ENCODE measurements around the gene MYT1. TPM values are rescaled to one million over a fixed set of nuclear protein-coding genes. Genes with fewer than 3 reads are reported as not detected.

MYT1 gene
- total RNA-seq, 1 experiment from 2014 or later: not detected

- Mint-ChIP-seq H3K9me3 (ENCODE audit: unreplicated experiment) (no peaks in the 10 kb centered on the region), H3K36me3 (ENCODE audit: insufficient read depth, unreplicated experiment) (peaks cover 7% of the 10 kb centered on the region), H3K27ac (ENCODE audit: low read depth, unreplicated experiment) (no peak overlapping the region), H3K4me1 (ENCODE audit: insufficient read depth, unreplicated experiment) (peaks cover 6% of the 10 kb centered on the region), H3K4me3 (ENCODE audit: unreplicated experiment) (no peak overlapping the region), H3K27me3 (ENCODE audit: insufficient read depth, unreplicated experiment) (peaks cover 80% of the 10 kb centered on the region)
- BruUV-seq (replicated peaks): no TSS peak
- TF ChIP-seq, protein P1, sequence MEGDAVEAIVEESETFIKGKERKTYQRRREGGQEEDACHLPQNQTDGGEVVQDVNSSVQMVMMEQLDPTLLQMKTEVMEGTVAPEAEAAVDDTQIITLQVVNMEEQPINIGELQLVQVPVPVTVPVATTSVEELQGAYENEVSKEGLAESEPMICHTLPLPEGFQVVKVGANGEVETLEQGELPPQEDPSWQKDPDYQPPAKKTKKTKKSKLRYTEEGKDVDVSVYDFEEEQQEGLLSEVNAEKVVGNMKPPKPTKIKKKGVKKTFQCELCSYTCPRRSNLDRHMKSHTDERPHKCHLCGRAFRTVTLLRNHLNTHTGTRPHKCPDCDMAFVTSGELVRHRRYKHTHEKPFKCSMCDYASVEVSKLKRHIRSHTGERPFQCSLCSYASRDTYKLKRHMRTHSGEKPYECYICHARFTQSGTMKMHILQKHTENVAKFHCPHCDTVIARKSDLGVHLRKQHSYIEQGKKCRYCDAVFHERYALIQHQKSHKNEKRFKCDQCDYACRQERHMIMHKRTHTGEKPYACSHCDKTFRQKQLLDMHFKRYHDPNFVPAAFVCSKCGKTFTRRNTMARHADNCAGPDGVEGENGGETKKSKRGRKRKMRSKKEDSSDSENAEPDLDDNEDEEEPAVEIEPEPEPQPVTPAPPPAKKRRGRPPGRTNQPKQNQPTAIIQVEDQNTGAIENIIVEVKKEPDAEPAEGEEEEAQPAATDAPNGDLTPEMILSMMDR (IDR thresholded peaks at IDR 0.05; ENCODE audit: unreplicated experiment): no peak
- DNase-seq (ENCODE audit: unreplicated experiment): no peak
- ChIA-PET CTCF (interaction anchor here (0.9 kb wide), 1 partner anchor 121 kb away, joined by 3 read pairs; no protein-coding TSS in a partner anchor), POLR2A (interaction anchor here (0.5 to 0.7 kb wide), 2 partner anchors 20 to 75 kb away, joined by 3 to 4 read pairs; no protein-coding TSS in a partner anchor)
- intact Hi-C loops (cut with micrococcal nuclease): no loop called here
Measured at GRCh38 chr20:64161356-64162238, 2.7 kb upstream of the MYT1 start.

DNA sequence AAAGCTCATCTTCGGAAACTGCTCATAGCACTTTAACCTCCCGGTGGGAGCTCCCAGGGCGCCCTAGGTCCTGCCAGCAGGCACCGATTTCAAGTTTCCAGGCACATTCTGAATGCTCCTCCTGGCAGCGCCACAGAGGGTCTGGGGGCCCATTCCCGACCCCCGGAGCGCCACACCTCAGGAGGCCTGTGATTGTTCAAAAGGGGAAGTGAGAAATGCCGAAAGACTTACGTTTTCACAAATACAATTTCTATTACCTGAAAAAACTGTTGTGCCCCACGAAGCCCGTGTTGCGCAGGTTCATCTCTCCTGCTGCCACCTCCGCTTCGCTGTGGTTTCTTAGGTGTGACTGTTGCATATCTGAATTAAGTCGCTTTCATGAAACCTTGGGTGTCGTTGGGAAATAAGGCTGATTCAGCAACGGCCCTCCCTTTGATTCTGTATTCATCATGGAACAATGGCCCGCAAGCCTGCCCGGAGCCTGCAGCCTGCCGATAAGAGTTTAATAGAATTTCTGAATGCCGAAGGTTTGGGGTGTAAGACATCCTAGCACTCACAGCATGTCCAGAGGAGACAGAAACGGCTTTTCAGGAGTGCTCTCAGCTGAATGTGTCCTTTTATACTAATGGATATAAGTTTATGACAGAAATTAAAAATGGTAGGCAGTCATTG lies 1.9 kb upstream of the MYT1 start:
- no peak overlapping the region for H3K27ac Mint-ChIP-seq (ENCODE audit: low read depth, unreplicated experiment)
- TF ChIP-seq, protein P1 (IDR thresholded peaks at IDR 0.05; ENCODE audit: unreplicated experiment): no peak
- peaks cover 7% of the 10 kb centered on the region for H3K36me3 Mint-ChIP-seq (ENCODE audit: insufficient read depth, unreplicated experiment)
- ChIA-PET POLR2A (no interaction called here), CTCF (no interaction called here)
- no peaks in the 10 kb centered on the region for H3K9me3 Mint-ChIP-seq (ENCODE audit: unreplicated experiment)
- intact Hi-C loops (cut with micrococcal nuclease): no loop called here
- BruUV-seq (replicated peaks): no TSS peak
- DNase-seq (ENCODE audit: unreplicated experiment): no peak
- peaks cover 88% of the 10 kb centered on the region for H3K27me3 Mint-ChIP-seq (ENCODE audit: insufficient read depth, unreplicated experiment)
- no peak overlapping the region for H3K4me3 Mint-ChIP-seq (ENCODE audit: unreplicated experiment)
- H3K4me1 Mint-ChIP-seq (ENCODE audit: insufficient read depth, unreplicated experiment): peaks cover 6% of the 10 kb centered on the region

DNA sequence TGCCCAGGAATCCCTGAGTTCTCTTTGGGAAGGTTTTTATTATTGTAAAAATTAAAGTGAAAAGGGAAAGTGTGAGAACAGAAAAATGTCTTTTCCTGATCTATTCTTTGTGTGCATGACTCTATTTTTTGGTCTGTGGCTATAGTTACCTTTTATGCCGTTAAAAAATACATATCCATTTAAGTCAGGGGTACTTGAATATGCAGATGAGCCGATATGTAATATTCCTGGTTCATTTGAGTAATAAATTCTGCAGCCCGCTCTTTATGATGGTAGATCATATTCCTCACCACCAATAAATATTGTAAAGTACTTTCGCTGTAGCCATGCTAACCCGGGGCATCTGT lies 503 bp upstream of the MYT1 start:
- H3K4me3 Mint-ChIP-seq (ENCODE audit: unreplicated experiment): no peak overlapping the region
- H3K9me3 Mint-ChIP-seq (ENCODE audit: unreplicated experiment): no peaks in the 10 kb centered on the region
- peaks cover 4% of the 10 kb centered on the region for H3K36me3 Mint-ChIP-seq (ENCODE audit: insufficient read depth, unreplicated experiment)
- TF ChIP-seq, protein P1 (IDR thresholded peaks at IDR 0.05; ENCODE audit: unreplicated experiment): no peak
- intact Hi-C loops (cut with micrococcal nuclease): no loop called here
- DNase-seq (ENCODE audit: unreplicated experiment): no peak
- no TSS peak for BruUV-seq (replicated peaks)
- H3K4me1 Mint-ChIP-seq (ENCODE audit: insufficient read depth, unreplicated experiment): peaks cover 4% of the 10 kb centered on the region
- H3K27me3 Mint-ChIP-seq (ENCODE audit: insufficient read depth, unreplicated experiment): peaks cover 98% of the 10 kb centered on the region
- CTCF ChIA-PET: no interaction called here
- no peak overlapping the region for H3K27ac Mint-ChIP-seq (ENCODE audit: low read depth, unreplicated experiment)
- POLR2A ChIA-PET: interaction anchor here (0.8 kb wide), 1 partner anchor 93 kb away, joined by 4 read pairs; no protein-coding TSS in a partner anchor

DNA sequence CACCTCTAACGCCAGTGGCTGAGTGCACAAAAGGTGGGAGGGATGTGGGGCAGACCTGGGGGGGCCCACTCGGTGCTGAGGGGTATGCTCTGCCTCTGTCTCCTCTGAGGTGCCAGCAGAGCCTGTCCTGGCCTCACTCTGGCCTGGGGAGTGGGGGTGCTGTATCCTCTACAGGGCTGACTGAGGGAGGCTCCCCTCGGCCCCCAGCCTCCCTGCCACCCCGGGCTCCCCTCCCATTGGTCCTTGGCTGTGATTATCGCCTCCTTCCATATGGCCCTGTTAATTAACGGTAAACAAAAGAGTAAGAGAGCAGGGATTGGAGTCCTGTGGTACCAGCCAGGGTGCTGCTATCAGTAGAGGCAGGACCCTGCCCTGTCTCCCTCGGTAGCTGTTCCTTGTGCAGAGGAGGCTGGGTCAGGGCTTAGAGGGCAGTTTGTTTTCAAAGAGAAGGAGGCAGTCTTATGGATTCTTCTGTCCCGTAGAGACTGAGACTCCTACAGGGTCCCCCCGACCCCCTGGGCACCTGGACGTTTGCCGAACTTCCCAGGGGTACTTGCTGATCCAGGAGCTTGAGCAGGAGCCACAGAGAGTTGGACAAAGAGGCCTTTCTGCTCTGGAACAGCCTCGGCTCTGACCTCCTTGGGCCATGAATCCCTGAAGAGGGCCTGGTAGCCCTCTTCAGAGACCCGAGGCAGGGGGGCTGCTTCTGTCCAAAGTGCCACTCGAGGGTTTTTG lies 1.8 kb downstream of the MYT1 start:
- no TSS peak for BruUV-seq (replicated peaks)
- Mint-ChIP-seq H3K27ac (ENCODE audit: low read depth, unreplicated experiment) (no peak overlapping the region), H3K36me3 (ENCODE audit: insufficient read depth, unreplicated experiment) (no peaks in the 10 kb centered on the region), H3K4me3 (ENCODE audit: unreplicated experiment) (no peak overlapping the region), H3K27me3 (ENCODE audit: insufficient read depth, unreplicated experiment) (peaks cover 95% of the 10 kb centered on the region), H3K4me1 (ENCODE audit: insufficient read depth, unreplicated experiment) (no peaks in the 10 kb centered on the region), H3K9me3 (ENCODE audit: unreplicated experiment) (no peaks in the 10 kb centered on the region)
- ChIA-PET POLR2A (interaction anchor here (0.6 kb wide), 1 partner anchor 25 kb away, joined by 4 read pairs; no protein-coding TSS in a partner anchor), CTCF (interaction anchor here (0.5 kb wide), 1 partner anchor 174 kb away, joined by 3 read pairs; no protein-coding TSS in a partner anchor)
- TF ChIP-seq, protein P1 (IDR thresholded peaks at IDR 0.05; ENCODE audit: unreplicated experiment): no peak
- DNase-seq (ENCODE audit: unreplicated experiment): no peak
- intact Hi-C loops (cut with micrococcal nuclease): no loop called here

Data from MCF 10A (cell line).